NCI-H446 treated with DMSO at 0.1 percent for 48 hours (cell line): ENCODE data around the gene HEXD.

Experiments
- DNase-seq: peaks from one replicate; lab custom pipeline; 2025; lab: John Stamatoyannopoulos, UW

The HEXD gene

DNA sequence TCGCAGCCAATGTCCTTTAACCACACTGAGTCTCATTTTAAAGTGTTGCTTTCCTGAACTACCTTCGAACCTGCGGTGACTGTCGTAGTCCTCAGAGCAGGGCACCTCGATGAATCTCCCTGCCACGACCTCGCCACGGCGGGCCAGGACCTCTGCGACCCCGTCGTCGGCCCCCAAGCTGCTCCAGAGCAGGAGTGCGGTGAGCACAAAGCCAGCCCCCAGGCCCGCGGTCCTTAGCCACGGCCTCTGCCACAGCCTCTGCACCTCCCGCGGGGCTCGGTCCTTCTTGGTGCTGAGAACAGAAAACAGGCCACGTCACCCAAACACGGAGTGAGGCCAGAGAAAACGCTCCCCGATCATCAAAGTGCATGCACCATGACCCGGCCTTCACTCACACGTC, 2.8 kb upstream of the HEXD start:
- no peak for DNase-seq

DNA sequence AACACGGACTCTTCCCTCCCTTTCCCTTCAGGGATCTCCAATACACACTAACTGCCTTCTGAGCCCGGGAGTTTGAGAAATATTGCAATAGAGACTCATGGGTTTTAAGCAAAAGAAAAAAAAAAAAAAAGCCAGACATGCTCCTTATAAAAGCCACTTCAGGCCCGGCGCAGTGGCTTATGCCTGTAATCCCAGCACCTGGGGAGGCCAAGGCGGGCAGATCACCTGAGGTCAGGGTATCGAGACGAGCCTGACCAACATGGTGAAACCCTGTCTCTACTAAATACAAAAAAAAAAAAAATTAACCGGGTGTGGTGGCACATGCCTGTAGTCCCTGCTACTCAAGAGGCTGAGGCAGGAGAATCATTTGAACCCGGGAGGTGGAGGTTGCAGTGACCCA, 2.4 kb upstream of the HEXD start:
- no peak for DNase-seq

GRCh38 chr17:82416264-82416663, 1.9 kb upstream of the HEXD start:
- DNase-seq: no peak

DNA sequence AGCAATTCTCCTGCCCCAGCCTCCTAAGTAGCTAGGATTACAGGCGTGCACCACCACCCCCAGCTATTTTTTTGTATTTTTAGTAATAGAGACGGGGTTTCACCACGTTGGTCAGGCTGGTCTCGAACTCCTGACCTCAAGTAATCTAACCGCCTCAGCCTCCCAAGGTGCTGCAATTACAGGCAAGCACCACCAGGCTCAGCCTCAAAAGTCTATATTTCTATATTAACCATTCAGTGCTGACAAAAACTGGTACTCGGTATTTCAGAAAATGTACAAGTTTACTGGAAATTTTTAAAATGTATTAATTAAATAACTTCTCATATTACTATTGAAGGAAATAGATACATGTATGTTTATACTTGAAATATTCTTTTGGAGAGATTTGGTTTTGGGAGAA, 1.4 kb upstream of the HEXD start:
- no peak for DNase-seq

- no peak for DNase-seq
Observed at GRCh38 chr17:82419540-82419939, 1.4 kb downstream of the HEXD start.

- no peak for DNase-seq
Observed at GRCh38 chr17:82424001-82424862, 6.1 kb downstream of the HEXD start.

- DNase-seq: no peak
Observed at GRCh38 chr17:82424863-82425159, 6.7 kb downstream of the HEXD start.

DNA sequence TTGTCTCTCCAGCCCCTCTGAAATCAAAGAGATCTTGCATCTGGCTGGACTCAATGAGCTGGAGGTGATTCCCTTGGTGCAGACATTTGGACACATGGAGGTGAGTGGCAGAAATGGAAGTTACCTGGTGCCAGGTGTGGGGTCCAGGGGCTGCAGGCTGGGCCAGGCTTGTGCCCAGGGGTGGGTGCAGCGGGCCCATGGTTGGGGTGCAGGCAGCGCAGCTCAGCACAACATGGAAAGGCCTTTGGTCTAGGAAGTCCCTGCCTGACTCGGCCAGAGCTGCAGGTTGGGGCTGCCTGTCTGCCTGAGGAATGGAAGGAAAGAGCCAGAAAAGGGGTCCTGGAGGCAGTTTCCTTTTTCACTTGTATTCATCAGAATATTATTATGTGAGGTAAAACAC, 10.4 kb downstream of the HEXD start:
- DNase-seq: no peak

DNA sequence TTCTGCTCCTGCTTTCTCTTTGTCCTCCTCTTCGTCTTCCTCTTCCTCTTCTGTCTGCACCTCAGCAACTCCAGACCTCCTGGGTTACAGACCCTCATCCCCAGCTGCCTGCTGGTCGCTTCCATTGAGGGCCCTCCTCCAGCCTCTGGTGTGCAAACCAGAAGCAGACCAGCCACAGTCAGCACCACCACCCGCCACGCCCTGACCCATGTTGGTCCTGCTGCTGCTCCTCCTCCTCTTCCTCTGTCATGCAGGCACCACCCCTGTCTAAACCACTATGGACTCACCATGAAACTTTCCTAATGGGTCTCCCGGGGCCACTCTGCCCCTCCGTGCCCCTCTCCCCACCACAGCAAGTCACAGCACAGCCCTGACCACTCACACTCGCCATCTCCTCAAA, 11.7 kb downstream of the HEXD start:
- DNase-seq: no peak

GRCh38 chr17:82432017-82432416, 13.9 kb downstream of the HEXD start:
- DNase-seq: no peak

- DNase-seq: no peak
Observed at GRCh38 chr17:82433560-82434215, 15.5 kb downstream of the HEXD start.

DNA sequence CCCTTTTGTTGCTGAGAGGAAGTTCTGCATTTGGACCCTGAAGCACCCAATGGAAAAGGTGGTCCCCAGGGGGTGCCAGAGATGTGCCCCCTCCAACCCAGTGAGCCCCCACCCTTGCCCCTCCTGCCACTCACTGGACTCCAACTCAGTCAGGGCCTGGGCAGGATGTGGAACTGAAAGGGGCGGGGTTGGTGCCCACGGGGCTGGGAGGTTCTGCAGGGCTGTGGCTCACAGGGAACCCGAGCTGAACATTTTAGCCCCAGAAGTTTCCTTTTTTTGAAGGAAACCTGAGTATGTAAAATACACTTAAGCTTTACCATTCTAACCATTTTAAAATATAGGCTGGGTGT, 16.0 kb downstream of the HEXD start:
- no peak for DNase-seq

DNA sequence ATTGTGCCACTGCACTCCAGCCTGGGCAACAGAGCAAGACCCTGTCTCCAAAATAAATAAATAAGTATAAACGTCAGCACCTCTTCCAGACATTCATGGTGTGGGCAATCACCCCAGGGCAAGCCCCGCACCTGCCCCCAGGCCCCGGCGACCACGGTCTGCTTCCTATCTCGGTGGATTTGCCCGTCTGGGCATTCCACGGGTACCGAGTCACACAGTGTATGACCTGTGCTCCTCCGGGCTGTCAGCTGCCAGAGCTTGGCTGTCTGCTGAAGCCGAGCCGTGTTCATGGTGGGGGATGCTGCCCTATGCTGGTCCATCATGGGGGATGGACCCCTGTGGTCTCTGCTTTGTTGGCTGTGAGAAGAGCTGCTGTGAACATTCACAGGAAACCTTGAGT, 17.0 kb downstream of the HEXD start:
- no peak for DNase-seq

DNA sequence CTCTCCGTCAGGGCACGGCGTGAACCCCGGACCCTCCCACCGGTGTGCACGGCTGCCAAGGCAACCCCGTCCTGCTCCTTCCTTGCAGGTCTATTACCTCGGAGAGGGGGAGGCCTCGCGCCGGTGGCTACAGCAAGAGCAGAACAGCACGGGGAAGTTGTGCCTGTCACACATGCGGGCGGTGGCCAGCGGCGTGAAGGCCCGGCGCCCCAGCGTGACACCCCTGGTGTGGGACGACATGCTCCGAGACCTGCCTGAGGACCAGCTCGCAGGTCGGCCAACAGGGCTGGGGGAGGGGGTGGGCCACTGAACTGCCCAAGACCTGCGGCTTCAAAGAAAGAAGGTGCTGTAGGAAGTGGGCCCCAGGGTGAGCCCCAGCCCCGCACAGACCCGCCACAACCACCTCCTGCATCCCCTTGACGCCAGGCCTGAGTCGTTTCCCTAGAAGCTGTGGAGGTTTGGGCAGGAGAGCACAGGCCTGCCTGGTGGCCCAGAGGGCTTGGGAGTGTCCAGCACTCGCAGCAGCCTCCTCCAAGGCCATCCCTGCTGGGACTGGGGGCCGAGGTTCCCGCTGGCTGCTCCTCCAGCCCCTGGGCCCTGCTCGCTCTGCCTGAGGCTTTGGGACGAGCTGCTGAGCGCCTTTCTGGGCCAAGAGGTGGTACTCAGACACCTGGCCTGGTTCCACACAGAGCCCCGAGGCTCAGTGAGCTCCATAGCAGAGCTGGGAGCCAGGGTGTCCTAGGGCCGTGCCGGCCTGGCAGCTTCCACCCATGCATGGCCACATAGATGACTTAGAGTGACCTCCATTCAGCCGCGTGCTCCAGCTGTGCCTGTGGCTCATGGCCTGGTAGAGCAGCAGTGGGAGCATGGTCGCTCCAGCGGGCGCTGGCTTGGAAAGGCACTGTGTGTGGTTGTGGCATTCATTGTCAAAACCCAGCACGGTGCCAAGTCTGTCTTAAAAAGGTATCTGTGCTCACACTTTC, 17.7 kb downstream of the HEXD start:
- DNase-seq: no peak

DNA sequence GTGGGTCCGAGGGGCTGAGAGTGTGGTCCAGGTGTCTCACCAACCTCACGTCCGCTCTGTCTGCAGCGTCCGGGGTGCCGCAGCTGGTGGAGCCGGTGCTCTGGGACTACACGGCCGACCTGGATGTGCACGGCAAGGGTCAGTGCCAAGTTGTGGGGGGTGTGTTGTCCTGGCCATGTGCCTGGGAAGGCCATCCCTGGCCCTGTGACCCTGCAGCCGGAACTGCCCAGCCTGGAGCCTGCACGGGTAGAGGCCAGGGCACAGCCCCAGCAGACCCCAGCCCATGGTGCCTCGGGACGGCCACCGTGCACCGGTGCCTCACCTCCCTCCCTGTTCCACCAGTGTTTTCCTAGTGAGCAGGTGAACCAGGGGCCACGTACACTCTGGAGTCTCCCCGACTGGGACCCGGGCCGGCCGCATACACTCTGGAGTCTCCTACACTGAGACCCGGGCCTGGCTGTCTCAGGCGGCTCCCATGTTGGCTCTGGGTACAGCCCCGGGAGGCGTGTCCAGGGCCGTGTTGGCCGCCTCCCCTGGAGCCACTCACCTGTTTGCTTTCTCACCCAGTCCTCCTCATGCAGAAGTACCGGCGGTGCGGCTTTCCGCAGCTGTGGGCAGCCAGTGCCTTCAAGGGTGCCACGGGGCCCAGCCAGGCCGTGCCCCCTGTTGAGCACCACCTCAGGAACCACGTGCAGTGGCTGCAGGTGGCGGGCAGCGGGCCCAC, 18.6 kb downstream of the HEXD start:
- no peak for DNase-seq

GRCh38 chr17:82437325-82437668, 19.1 kb downstream of the HEXD start:
- DNase-seq: no peak

DNA sequence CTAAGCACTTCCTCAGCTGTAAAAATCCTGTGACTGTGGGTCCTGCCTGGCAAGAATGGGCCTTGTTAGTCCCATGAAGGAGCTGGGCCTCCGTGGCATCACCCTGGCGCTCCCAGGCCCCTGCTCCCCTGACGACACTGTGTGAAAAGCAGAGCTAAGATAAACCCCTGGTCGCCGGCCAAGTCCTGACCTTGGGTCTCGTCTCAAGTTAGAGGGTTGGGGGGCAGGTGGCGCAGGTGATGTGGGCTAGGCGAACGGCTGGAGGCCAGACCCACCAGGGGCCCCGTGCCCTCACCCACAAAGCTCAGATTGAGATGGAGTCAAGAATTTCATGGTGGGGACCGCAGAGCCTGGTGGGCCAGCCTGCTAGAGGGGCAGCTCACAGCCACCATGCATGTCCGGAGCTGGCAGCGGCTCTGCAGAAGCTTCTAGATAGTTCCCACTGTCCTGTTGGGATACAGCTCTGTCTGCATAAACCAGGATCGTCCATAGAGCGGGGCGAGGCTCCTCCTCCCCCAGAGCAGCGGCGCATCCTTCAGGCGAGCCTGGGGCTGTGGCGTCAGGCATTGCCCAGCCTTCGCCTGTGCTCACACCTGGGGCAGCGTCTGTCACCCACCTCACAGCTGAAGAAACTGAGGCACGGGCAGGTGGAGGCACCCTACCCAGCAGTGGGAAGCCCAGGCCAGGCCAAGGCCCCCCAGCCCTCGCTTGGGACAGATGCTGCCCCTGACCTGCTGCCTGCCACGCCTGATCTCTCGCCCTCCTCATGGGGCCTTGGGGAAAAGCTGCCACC, 20.4 kb downstream of the HEXD start:
- no peak for DNase-seq

GRCh38 chr17:82439194-82439828, 21.2 kb downstream of the HEXD start:
- DNase-seq: no peak

- DNase-seq: no peak
Observed at GRCh38 chr17:82439829-82440365, 21.8 kb downstream of the HEXD start.

- DNase-seq: no peak
Observed at GRCh38 chr17:82440469-82440981, 22.4 kb downstream of the HEXD start.
